A549 treated with CORT108297 at 1 μM for 4 hours (cell line): Measurements from ENCODE around the gene FGF13. TPM values are rescaled to one million over a fixed set of nuclear protein-coding genes. Genes with fewer than 3 reads are reported as not detected.

Experiments used
- total RNA-seq: library from RNA; stranded (reverse); fragments of 200-300 nt; extraction: Qiagen RNA extraction; gene quantifications from 5 replicates; pipeline ENCODE4 v1.2.3, GENCODE V29; 2022

Gene FGF13
- total RNA-seq = 0.05 to 0.10 TPM in 2 of 5 replicates, not detected in the others

DNA sequence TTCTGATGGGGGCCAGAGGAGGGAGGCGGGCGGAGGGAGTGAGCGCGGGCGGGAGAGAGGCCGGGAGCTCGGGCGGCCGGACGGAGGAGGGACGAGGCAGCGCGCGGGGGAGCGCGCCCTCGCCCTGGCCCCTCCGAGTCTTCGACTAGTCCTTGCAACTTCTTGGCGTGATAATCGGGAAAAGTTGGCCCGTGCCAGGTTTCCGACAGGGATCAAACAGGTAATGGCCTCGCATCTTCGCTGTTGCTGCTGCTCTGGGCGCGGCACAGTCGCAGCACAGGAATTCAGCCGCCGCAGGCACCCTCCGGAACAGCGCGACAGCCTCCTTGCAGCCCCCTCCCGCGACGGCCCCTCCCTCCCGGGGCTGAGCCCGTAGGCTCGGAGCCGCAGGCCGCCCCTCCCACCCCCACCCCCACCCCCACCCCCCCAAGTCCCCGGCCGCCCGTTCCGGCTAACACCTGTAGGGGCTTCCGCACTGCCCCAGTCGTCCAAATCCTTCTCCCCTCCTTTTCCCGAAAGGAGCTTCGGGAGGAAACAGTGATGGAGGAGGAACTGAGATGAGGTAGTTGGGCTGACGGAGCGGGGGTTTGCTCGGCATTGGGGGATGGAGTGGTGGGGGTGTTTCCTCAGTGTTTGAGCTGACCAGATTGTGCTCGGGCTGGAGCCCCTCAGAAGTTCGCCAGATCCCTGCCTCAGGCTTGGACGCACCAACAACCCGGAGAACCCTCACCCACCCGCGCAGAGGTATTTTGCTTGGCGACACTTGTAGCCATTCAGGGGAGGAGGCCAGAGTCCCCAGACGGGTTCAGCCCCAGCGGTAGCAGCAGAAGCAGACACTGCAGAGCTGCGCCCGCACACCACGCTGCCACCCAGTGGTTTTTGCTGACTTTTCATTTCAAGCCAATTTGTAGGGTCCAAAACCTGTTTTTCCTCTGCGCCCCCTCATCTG is at the start of gene FGF13:
Gene FGF13 (minus strand): TSS at position 319 of the 949 bp plus-strand sequence. CDS start 714 bp downstream, outside the sequence.

